ENCODE data around the gene COQ4.

DNA sequence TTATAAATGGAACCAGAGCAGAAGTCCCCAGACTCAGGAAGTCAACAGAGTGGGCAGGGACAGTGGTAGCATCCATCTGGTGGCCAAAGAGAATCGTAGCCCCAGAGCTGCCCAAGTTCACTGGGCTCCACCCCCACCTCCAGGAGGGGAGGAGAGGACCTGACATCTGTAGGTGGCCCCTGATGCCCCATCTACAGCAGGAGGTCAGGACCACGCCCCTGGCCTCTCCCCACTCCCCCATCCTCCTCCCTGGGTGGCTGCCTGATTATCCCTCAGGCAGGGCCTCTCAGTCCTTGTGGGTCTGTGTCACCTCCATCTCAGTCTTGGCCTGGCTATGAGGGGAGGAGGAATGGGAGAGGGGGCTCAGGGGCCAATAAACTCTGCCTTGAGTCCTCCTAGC, 38.2 kb downstream of the COQ4 start:
- no peak for TF ChIP-seq POLR2A (IDR thresholded peaks at IDR 0.05)
- TF ChIP-seq, protein P1, sequence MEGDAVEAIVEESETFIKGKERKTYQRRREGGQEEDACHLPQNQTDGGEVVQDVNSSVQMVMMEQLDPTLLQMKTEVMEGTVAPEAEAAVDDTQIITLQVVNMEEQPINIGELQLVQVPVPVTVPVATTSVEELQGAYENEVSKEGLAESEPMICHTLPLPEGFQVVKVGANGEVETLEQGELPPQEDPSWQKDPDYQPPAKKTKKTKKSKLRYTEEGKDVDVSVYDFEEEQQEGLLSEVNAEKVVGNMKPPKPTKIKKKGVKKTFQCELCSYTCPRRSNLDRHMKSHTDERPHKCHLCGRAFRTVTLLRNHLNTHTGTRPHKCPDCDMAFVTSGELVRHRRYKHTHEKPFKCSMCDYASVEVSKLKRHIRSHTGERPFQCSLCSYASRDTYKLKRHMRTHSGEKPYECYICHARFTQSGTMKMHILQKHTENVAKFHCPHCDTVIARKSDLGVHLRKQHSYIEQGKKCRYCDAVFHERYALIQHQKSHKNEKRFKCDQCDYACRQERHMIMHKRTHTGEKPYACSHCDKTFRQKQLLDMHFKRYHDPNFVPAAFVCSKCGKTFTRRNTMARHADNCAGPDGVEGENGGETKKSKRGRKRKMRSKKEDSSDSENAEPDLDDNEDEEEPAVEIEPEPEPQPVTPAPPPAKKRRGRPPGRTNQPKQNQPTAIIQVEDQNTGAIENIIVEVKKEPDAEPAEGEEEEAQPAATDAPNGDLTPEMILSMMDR (IDR thresholded peaks at IDR 0.05), result no peak
- TF ChIP-seq EP300 (IDR thresholded peaks at IDR 0.05), result no peak
